ENCODE data around the gene EIF2D.
"Not testable (repeated sequence)": the region's sequence is repeated elsewhere in the genome, so short reads cannot be mapped to it uniquely, and the experiment has no call there.

EIF2D gene

GRCh38 chr1:206635080-206635977 is 23.1 kb upstream of the EIF2D start, which contains the start of gene DYRK3:
TSS of gene DYRK3 (plus strand) at chr1:206635536. CDS start at chr1:206635704, 168 bp downstream.
- peak; percentile 89 for DNase-seq

DNA sequence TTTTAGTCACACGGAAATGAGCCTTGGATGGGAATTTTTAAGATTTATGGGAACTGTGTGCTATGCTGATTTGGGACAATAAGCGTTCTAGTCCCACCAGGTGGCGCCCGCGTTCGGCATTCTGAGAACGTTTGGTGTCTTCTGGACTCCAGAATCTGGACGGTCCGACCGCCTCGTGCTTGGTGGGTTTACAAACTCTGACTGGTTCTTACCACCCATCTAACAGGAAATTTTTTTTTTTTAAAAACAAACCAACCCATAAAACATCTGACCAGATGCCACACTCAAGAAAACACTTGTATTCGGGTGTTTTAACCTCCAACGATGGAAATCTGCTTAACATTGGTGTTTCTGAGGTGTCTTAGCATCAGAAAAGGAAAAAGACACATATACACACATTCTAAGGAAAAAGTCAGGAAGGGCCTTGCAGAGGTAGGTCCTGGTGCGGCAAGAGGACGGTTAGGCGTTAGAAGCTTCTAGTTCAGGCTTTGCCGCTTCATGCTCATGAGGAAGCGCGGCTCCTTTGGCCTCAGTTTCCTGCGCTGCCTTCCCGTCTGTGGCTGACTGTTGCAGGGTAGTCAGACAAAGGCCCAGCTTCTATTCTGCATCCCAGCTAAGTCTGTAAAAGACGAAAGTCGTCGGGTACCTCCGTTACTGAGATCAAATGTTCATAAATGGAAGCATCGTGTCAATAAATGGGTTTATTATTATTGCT is 22.3 kb upstream of the EIF2D start:
- peak; percentile 74 for DNase-seq

DNA sequence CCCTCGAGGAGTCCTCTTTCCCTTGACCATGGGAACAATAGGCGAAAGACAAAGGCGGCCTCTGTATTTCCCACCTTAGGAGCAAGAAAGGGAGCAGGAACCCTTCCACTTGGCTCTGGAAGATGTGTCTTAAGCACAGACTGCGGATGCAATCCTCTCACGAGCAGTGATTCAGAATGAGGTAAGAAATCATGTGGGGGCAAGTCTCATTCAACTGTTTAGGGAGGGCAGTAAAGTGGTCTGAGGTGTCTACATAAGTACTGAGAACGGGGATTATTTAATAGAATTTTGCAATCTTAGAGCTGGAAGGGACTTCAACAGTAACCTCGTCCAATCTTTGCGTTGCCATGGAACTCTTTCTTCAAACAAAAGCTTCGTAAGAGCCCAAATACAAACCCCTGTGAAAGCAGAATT is 21.4 kb upstream of the EIF2D start:
- no peak for DNase-seq

DNA sequence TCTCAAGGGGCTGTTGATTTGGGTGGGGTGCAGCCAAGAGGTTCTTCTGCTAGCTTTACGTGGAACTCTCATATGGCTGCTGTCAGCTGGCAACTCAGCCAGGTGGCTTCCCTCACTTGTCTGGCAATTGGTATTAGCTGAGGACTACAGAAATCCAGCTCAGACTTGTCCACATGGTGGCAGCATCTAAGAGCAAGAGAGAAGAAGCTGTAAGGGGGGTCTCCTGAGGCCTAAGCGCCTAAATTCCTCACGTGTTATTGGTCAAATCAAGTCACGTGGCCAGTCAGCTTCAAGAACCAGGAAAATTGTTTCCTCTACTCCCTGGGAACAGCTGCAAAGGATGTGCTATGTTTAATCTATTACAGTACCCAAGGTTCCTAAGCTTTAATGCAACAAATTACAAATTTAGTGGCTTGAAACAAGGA is 18.8 kb upstream of the EIF2D start:
- DNase-seq: no peak

DNA sequence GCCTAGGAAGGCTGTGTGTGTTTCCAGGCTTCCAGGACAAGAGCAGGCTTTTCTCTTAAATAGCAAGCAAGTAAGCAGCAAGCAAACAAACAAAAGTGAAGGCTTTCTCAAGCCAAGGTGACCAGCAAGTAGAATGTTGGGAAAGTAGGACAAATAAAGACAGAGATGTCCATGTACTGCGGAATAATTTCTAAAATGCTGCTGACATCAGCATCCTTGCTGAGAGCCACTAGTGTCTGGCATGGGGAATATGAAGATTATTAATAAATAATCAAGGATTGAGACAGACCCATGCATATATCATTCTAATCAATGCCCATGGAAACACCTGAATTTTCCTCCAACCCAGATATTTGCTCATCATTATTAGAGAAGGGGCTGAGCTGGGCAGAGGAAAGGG is 16.7 kb upstream of the EIF2D start:
- DNase-seq: no peak

GRCh38 chr1:206626396-206626795 is 14.1 kb upstream of the EIF2D start:
- not testable (repeated sequence) for DNase-seq

GRCh38 chr1:206609229-206609991 is 2.9 kb downstream of the EIF2D start:
- no peak for DNase-seq

DNA sequence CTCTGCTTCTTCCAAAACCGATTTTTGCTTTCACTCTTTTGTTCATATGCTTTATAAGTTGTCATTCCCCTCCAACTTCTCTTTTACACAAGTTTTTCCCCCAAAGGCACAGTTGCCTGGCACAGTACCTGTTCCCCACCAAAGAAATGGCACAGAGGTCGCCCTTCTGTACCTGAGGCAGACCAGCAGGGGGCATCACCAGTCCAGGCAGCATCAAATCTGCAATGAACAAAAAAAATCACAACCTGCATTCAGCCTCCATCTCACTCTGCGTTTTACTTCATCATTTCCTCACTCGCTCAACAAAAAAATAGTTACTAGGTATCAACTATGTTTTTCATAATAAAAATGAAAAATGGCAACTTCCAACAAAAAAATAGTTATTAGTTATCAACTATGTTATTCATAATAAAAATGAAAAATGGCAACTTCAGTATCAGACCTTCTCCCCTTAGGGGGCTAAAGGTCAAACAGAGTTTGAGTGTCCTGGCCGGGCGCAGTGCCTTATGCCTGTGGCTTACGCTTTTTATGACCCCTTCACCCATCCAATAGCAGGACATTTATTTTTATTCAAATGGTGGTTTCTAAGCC is 4.1 kb downstream of the EIF2D start:
- DNase-seq: peak; percentile 30

GRCh38 chr1:206606867-206607266 is 5.4 kb downstream of the EIF2D start:
- DNase-seq: no peak

GRCh38 chr1:206604861-206605260 is 7.4 kb downstream of the EIF2D start:
- DNase-seq: no peak

DNA sequence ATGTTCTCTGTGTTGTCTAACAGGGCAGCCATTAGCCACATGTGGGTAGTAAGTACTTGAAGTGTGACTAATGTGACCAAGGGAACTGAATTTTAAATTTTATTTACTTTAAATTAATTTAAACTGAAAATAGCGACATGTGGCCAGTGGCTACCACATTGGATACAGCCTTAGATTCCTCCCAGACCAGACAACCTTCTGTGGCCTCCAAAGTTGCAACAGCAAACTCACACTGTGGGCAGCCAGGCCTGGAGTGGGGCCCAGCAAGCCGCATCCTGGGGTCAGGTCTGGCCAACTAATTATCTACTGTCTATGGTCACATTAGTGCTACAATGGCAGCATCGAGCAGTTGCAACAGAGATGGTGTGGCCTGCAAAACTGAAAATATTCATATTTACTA is 11.7 kb downstream of the EIF2D start:
- no peak for DNase-seq

DNA sequence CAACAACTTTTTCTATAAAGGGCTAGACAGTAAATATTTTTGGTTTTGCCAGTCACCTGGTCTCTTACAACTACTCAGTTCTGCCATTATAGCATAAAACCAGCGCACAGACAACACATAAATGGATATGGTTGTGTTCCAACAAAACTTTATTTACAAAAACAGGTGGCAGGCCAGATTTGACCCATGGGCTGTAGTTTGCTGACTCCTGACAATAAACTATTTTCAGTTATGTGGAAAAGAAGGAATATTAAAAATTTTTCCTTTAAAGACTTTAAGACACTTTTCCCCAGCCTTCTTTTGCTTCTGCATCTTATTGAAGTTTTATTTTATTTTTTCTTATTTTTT is 16.0 kb downstream of the EIF2D start:
- no peak for DNase-seq

DNA sequence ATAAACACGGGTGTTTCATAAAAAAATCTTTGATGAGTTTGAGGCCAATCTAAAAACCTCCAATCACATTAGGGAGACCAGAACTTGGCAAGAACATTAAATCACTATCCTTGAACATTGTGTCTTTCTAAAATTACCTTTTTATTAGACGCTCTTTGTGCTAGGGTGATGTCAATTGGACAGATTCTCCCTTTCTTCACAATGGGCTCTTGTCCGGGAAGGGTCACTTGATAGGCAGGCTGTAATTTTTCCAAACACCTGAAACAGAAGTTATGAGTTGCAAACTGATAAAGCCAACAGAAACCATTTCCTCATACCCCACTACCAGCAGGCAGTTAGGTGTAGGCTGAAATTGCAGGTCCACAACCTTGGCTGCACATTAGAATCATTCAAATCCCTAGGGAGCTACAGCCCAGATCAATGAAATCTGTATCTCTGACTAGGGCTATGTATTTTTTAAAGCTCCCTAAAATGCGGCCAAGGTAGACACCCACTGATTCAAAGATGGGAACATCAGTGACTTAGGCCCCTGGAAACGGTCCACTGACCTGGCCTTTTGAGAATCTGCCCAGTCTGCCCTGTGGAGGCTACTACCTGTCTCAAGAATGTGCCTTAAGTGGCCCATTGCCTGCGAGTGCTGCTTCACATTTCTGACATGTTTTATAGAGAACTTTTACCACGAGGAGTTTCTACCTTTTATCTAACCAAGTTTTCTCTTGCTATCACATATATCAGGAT is 16.5 kb downstream of the EIF2D start:
- DNase-seq: no peak

DNA sequence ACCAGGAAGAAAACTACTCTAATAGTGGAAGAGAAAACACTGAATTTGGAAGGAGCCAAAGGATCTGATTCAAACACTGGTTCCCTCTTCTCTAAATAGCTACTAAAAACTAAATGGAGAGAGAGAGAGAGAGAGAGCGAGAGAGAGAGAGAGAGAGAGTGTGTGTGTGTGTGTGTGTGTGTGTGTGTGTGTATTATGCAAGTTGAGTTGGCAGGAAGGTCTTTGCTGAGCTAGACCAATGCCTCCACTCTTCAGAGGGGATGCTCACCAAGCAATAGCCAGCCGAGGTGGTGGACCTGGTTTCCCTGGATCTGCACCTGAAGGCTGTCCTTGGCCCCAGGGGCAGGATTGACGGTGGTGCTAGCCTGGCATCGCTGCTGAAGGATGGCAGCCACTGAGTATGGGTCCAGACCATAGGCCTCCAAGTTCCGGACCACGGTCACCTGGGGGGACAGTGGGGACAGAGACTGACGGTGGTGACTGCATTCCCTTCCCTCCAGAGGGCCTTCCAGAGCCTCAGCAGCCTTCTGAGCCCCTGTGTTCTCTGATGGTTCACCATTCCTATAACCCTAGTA is 18.8 kb downstream of the EIF2D start:
- no peak for DNase-seq

GRCh38 chr1:206591696-206592095 is 20.6 kb downstream of the EIF2D start:
- no peak for DNase-seq

- no peak for DNase-seq
Observed at GRCh38 chr1:206591226-206591625, 21.0 kb downstream of the EIF2D start.

DNA sequence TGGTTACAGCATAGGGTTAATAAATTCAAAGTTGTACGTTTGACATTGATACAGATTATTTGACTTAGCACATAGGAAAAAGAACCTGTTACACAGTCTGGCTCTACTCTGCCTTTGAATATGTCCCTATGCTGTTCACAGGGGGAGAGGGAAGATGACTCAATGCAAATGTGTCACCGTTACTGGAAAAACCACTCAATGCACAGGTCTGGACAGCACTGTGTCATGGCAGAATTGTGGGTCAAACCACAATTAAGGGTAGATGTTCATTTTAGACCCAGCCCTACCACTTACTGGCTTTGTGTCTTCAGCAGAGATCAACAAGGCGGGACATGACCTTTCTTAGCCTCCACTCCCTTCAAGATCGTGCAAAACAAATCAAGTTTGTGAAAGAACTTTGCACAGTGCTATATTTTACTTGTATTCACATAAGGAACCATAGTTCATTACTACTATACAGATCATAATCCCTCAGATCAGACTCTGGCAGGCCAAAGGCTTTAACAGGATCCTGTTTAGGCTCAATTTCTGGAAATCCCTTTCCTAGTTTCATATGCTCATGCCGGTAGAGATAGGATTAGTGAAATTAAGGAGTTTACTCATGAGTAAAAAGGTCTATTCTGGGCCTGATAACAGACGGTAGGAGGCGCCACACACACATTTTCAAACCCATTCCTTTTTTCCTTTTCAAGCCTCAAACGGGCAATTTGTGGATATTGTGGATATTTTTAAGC is 22.1 kb downstream of the EIF2D start:
- peak; percentile 65 for DNase-seq

DNA sequence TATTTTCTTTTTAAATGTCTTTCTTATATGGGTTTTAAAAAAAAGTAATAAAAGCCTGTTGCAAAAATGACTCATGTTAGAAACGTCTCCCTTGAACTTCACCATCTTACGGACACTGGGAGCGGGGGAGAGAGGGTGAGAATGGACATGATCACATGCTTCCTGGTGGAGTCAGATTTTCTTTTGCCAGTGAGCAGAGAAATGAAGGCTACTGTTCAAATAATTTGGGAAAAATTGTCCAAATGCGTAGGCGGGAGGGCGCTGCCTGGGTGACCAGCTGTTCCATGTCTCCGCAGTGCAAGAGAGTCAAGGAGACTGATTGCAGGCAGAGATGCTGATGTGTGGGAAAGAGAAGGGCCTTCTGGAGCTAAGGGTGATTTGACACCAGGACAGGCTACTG is 23.1 kb downstream of the EIF2D start:
- DNase-seq: no peak

DNA sequence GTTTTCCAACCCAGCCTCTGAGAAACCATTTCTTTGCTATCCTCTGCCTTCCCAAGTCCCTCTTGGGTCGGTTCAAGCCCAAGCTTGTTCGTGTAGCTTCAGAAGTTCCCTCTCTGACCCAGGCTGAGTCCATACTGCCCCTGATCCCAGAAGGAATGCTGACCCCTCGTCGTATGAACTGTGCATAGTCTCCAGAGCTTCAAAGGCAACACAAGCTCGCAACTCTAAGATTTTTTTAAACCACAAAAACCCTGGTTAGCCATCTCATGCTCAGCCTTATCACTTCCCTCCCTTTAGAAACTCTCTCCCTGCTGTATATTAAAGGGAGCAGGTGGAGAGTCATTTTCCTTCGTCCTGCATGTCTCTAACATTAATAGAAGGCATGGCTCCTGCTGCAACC is 23.8 kb downstream of the EIF2D start:
- no peak for DNase-seq

DNA sequence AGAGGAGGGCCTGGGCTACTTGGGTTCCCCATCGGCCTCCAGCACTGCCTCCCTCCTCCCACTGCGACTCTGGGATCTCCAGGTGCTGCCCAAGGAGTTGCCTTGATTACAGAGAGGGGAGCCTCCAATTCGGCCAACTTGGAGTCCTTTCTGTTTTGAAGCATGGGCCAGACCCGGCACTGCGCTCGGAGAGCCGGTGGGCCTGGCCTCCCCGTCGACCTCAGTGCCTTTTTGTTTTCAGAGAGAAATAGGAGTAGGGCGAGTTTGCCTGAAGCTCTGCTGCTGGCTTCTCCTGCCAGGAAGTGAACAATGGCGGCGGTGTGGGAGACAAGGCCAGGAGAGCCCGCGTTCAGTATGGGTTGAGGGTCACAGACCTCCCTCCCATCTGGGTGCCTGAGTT is 24.4 kb downstream of the EIF2D start:
- no peak for DNase-seq

Data from stimulated activated naive CD4-positive, alpha-beta T cell treated with Interleukin-2 at 50 U/mL for 16 hours (primary cell).